Measurements from ENCODE around the gene CYP26B1.

CYP26B1 gene

DNA sequence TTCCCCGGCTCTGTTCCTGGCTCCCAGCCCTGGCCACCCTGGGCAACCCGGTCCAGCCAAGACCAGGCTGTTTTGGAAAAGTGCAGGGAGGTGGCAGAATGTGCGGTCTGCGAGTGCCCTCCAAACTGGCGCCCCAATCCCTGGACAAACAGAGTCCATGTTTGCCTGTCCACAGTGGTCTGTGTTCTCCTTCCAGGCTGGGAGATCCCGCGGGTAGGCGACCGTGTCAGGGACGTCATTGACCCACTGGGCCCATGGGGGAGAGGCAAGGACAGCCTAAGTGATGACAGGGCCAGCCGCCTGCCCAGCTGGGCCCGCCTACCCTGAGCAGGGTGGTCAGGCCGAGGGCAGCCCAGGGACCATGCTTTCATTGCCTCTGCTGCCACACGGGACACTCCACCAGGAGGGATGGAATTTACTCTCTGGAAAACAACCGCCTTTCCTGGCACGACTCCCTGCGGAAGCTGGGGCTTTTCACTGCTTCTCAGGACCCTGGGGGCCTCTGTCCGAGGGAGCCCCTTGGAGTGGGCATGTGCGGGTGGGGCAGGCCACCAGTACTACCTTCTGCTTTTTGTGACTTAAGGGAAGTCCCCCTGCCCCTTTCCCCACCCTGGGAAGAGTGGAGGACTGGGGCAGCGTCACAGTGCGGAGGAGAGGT is 20.1 kb downstream of the CYP26B1 start:
- Mint-ChIP-seq H3K4me1 (ENCODE audit: low read depth in 2 of 2) (no peaks in the 10 kb centered on the region), H3K36me3 (ENCODE audit: insufficient read depth) (no peaks in the 10 kb centered on the region), H3K27ac (no peak overlapping the region), H3K4me3 (no peak overlapping the region), H3K9me3 (peaks cover 0 to 2% of the 10 kb centered on the region in 2 donors), H3K27me3 (peaks cover 9 to 52% of the 10 kb centered on the region in 2 donors)
- no peak for ATAC-seq (replicated peaks)
- no peak for DNase-seq

DNA sequence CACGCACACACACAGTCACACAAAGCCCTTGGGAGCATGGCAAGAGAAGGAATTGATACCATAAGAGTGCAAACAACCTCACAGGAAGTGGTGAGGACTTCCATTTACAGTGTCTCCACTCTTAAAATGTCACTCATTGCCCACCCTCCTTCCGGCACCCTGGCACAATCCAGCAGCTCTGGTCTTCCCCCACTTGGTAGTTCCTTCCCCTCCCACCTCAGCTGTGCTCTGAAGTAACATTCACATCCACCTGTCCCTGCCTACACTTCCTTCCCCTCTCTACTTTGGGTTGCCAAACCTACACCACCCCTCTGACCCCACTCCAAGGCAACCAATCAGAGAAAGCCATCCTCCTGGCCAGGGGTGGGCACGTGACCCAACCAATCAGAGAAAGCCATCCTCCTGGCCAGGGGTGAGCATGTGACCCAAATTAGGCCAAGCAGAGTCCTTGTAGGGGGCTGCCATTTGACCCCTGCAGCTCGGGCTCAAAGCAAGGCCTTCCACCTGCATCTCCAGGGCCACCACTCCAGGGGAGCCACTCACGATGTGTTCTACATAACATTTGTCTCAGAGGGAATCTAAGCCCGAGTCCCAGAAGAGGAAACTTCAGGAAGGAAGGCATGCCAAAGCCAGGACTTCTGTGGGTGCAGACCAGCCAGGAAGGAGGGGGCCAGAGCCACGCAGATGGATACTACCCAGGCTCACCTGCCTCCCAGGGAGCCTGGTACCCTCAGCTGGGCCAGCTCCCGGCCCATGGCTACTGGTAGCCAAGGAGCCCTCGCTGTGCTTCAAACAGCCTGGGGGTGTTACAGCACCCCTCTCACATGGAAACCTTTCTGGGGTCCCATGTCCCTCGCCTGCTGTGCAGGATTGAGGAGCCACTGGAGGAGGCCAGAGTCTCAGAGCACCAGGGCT is 21.2 kb downstream of the CYP26B1 start:
- Mint-ChIP-seq H3K27ac (peak overlapping the region in 1 of 2 donors; percentile 30), H3K27me3 (peaks cover 15 to 50% of the 10 kb centered on the region in 2 donors), H3K4me1 (ENCODE audit: low read depth in 2 of 2) (no peaks in the 10 kb centered on the region), H3K9me3 (peaks cover 0 to 2% of the 10 kb centered on the region in 2 donors), H3K36me3 (ENCODE audit: insufficient read depth) (no peaks in the 10 kb centered on the region), H3K4me3 (no peak overlapping the region)
- no peak for ATAC-seq (replicated peaks)
- DNase-seq, result no peak

DNA sequence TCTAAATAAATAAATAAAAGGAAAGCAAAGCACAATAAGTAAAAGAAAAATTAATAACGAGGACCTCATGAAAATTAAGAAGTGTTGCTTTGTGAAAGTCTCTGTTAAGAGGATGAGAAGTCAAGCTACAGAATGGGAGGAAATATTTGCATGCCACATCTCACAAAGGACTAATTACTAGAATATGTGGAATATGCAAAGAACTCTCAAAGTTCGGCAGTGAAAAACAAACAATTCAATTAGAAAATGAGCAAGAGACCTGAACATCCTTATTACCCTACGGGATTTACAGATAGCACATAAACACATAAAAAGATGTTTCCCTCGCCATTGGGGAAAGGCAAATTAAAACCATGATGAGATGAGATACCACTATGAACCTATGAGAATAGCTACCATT is 23.3 kb downstream of the CYP26B1 start:
- Mint-ChIP-seq H3K4me1 (ENCODE audit: low read depth in 2 of 2) (no peaks in the 10 kb centered on the region), H3K4me3 (no peak overlapping the region), H3K9me3 (peaks cover 0 to 2% of the 10 kb centered on the region in 2 donors), H3K27me3 (peaks cover 28 to 41% of the 10 kb centered on the region in 2 donors), H3K36me3 (ENCODE audit: insufficient read depth) (no peaks in the 10 kb centered on the region), H3K27ac (no peak overlapping the region)
- no peak for ATAC-seq (replicated peaks)
- DNase-seq, result no peak

GRCh38 chr2:72121153-72121552 is 26.5 kb downstream of the CYP26B1 start:
- no peaks in the 10 kb centered on the region for H3K4me1 Mint-ChIP-seq (ENCODE audit: low read depth in 2 of 2)
- no peak overlapping the region for H3K4me3 Mint-ChIP-seq
- DNase-seq (no peak), ATAC-seq (replicated peaks) (no peak)
- H3K9me3 Mint-ChIP-seq, result no peaks in the 10 kb centered on the region
- H3K36me3 Mint-ChIP-seq (ENCODE audit: insufficient read depth), result peaks cover 3% of the 10 kb centered on the region
- no peak overlapping the region for H3K27ac Mint-ChIP-seq
- peaks cover 39 to 51% of the 10 kb centered on the region in 2 donors for H3K27me3 Mint-ChIP-seq

DNA sequence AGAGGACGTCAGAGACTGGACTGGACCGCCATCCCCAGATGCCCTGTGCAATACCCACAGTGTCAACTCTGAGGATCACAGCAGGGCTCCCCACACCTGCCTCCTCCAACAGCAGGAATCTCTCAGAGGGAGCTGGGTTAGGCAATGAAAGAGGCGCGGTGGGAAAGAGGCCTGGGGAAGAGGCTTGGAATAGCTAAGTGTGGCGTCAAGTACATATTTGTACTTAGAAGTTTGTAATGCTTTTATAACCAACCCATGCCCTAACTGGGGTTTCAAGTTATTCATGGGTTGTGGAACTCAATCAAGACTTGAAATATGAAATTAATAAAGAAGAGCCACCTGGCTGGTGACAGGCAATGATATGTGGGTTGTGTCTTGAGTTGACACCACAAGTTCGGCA is 28.7 kb downstream of the CYP26B1 start:
- ATAC-seq (replicated peaks) (no peak), DNase-seq (no peak)
- Mint-ChIP-seq H3K9me3 (no peaks in the 10 kb centered on the region), H3K4me1 (ENCODE audit: low read depth in 2 of 2) (no peaks in the 10 kb centered on the region), H3K27ac (no peak overlapping the region), H3K36me3 (ENCODE audit: insufficient read depth) (peaks cover 3% of the 10 kb centered on the region), H3K4me3 (no peak overlapping the region), H3K27me3 (peaks cover 39 to 45% of the 10 kb centered on the region in 2 donors)

DNA sequence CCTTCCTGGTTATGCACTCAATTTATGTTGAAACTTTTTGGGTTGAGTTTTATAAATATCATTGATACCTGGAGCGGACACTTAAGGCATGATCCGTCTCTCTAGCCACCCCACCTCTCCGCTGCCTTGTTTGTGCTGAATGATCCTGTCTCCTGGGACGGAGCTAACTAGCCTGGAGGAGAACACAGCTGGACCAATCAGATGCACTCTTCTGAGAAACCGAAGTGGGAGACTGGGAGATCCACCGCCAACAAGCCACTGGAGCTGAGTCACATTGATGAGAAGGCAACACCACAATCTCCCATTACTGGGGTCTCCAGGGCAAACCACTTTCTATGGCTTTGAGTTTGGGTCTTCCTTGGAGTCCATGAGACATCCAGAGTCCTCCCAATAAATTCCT is 29.3 kb downstream of the CYP26B1 start:
- H3K36me3 Mint-ChIP-seq (ENCODE audit: insufficient read depth), result peaks cover 3% of the 10 kb centered on the region
- DNase-seq (no peak), ATAC-seq (replicated peaks) (no peak)
- no peak overlapping the region for H3K27ac Mint-ChIP-seq
- no peak overlapping the region for H3K4me3 Mint-ChIP-seq
- H3K9me3 Mint-ChIP-seq, result no peaks in the 10 kb centered on the region
- no peaks in the 10 kb centered on the region for H3K4me1 Mint-ChIP-seq (ENCODE audit: low read depth in 2 of 2)
- peaks cover 39 to 45% of the 10 kb centered on the region in 2 donors for H3K27me3 Mint-ChIP-seq

- no peak overlapping the region for H3K4me3 Mint-ChIP-seq
- DNase-seq (no peak), ATAC-seq (replicated peaks) (no peak)
- no peak overlapping the region for H3K27ac Mint-ChIP-seq
- peaks cover 3% of the 10 kb centered on the region for H3K36me3 Mint-ChIP-seq (ENCODE audit: insufficient read depth)
- no peaks in the 10 kb centered on the region for H3K9me3 Mint-ChIP-seq
- peaks cover 38 to 47% of the 10 kb centered on the region in 2 donors for H3K27me3 Mint-ChIP-seq
- no peaks in the 10 kb centered on the region for H3K4me1 Mint-ChIP-seq (ENCODE audit: low read depth in 2 of 2)
Measured at GRCh38 chr2:72117718-72118117, 29.9 kb downstream of the CYP26B1 start.

DNA sequence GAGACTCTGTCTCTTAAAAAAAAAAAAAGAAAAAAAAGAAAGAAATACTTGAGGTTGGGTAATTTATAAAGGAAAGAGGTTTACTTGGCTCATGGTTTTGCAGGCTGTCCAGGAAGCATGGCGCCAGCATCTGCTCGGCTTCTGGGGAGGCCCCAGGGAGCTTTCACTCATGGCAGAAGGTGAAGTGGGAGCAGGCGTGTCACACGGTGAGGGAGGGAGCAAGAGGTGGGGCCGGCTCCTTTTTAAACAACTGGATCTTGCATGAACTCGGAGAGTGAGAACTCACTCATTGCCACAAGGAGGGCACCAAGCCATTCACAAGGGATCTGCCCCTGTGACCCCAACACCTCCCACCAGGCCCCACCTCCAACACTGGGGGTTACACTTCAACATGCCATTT is 30.6 kb downstream of the CYP26B1 start:
- H3K36me3 Mint-ChIP-seq (ENCODE audit: insufficient read depth), result peaks cover 3% of the 10 kb centered on the region
- peaks cover 41 to 52% of the 10 kb centered on the region in 2 donors for H3K27me3 Mint-ChIP-seq
- H3K4me3 Mint-ChIP-seq, result no peak overlapping the region
- no peaks in the 10 kb centered on the region for H3K9me3 Mint-ChIP-seq
- DNase-seq (no peak), ATAC-seq (replicated peaks) (no peak)
- no peak overlapping the region for H3K27ac Mint-ChIP-seq
- H3K4me1 Mint-ChIP-seq (ENCODE audit: low read depth in 2 of 2), result no peaks in the 10 kb centered on the region

- ATAC-seq (replicated peaks), result no peak
- Mint-ChIP-seq H3K4me3 (no peak overlapping the region), H3K27ac (no peak overlapping the region)
Measured at GRCh38 chr2:72116081-72116533, 31.6 kb downstream of the CYP26B1 start.

GRCh38 chr2:72115110-72116080 is 32.3 kb downstream of the CYP26B1 start:
- no peaks in the 10 kb centered on the region for H3K4me1 Mint-ChIP-seq (ENCODE audit: low read depth in 2 of 2)
- H3K27me3 Mint-ChIP-seq, result peaks cover 31 to 56% of the 10 kb centered on the region in 2 donors
- no peak overlapping the region for H3K27ac Mint-ChIP-seq
- H3K36me3 Mint-ChIP-seq (ENCODE audit: insufficient read depth), result peaks cover 3% of the 10 kb centered on the region
- DNase-seq (no peak), ATAC-seq (replicated peaks) (no peak)
- H3K4me3 Mint-ChIP-seq, result no peak overlapping the region
- no peaks in the 10 kb centered on the region for H3K9me3 Mint-ChIP-seq

More at GRCh38 chr2:72116081-72116533, 31.6 kb downstream of the CYP26B1 start:
- Mint-ChIP-seq H3K36me3 (ENCODE audit: insufficient read depth) (peaks cover 3% of the 10 kb centered on the region), H3K27me3 (peaks cover 34 to 52% of the 10 kb centered on the region in 2 donors), H3K9me3 (no peaks in the 10 kb centered on the region), H3K4me1 (ENCODE audit: low read depth in 2 of 2) (no peaks in the 10 kb centered on the region)
- no peak for DNase-seq

GRCh38 chr2:72114693-72115051 is 33.0 kb downstream of the CYP26B1 start:
- Mint-ChIP-seq H3K27me3 (peaks cover 32 to 63% of the 10 kb centered on the region in 2 donors), H3K4me3 (no peak overlapping the region), H3K4me1 (ENCODE audit: low read depth in 2 of 2) (no peaks in the 10 kb centered on the region), H3K9me3 (no peaks in the 10 kb centered on the region), H3K36me3 (ENCODE audit: insufficient read depth) (peaks cover 3% of the 10 kb centered on the region), H3K27ac (no peak overlapping the region)
- DNase-seq, result no peak
- ATAC-seq (replicated peaks), result no peak

DNA sequence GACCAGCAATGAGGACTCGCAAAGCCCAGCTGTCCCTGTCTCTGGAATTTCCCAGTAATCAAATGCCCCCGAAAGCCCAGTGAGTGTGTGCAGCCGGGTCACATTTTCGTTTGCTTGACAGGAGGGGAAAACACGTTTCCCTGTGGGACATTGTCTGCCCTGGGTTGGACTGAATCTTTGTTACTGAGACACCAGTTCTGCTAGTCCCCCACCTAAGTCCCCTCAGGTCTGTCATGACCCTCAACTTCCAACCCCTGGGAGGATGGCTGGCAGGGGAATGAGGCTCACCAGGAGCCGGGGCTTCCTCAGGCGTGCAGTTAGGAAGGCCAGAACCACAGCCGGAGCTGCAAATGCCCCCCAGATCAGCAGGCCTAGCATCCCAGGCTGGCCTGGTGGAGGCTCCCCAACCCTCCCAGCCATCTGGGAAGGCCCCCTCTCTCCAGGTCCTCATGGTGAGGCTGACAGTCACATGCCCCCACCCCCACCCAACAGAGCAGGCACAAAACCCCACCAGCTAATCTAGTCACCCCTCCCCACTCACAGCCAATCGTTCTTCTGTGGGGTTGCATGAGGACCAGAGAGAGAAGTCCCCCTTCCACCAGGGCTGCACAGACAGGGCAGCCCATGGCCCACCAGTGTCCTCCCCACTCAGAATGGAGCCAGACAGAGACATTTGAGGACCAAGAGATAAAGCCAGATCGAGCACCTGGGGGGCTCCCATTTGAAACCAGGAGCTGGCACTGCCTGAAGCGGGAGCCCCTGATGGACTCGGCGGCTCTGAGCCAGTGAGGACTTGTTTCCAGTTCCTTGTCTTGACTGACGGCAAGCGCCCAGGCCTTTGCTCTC is 33.6 kb downstream of the CYP26B1 start:
- H3K27ac Mint-ChIP-seq, result no peak overlapping the region
- H3K9me3 Mint-ChIP-seq, result no peaks in the 10 kb centered on the region
- ATAC-seq (replicated peaks) (no peak), DNase-seq (no peak)
- peaks cover 26 to 59% of the 10 kb centered on the region in 2 donors for H3K27me3 Mint-ChIP-seq
- H3K4me1 Mint-ChIP-seq (ENCODE audit: low read depth in 2 of 2), result no peaks in the 10 kb centered on the region
- peaks cover 3% of the 10 kb centered on the region for H3K36me3 Mint-ChIP-seq (ENCODE audit: insufficient read depth)
- no peak overlapping the region for H3K4me3 Mint-ChIP-seq
